NCI-H526 treated with DMSO at 0.1 percent for 48 hours (cell line): ENCODE data around the gene NUP155.
"Not testable (repeated sequence)": the region's sequence is repeated elsewhere in the genome, so short reads cannot be mapped to it uniquely, and the experiment has no call there.

Experiments used
- DNase-seq: peaks from one replicate; lab custom pipeline; 2025; lab: John Stamatoyannopoulos, UW

The NUP155 gene

GRCh38 chr5:37370864-37371726 lies at the start of gene NUP155:
Gene NUP155 (minus strand): TSS chr5:37371106. CDS start chr5:37370977, 129 bp downstream.
- DNase-seq, result peak; percentile 90

- DNase-seq, result no peak
These were observed 46.4 kb upstream of the NUP155 start for GRCh38 chr5:37417347-37417746.

GRCh38 chr5:37415456-37415855 lies 44.5 kb upstream of the NUP155 start:
- not testable (repeated sequence) for DNase-seq

- DNase-seq, result no peak
These were observed 41.6 kb upstream of the NUP155 start for GRCh38 chr5:37412515-37412914.

- DNase-seq, result no peak
These were observed 29.6 kb upstream of the NUP155 start for GRCh38 chr5:37400501-37400900.

GRCh38 chr5:37396352-37396751 lies 25.4 kb upstream of the NUP155 start:
- no peak for DNase-seq

GRCh38 chr5:37391591-37391990 lies 20.7 kb upstream of the NUP155 start:
- no peak for DNase-seq

- DNase-seq, result peak; percentile 88
These were observed 8.3 kb upstream of the NUP155 start, which contains the start of gene WDR70 for GRCh38 chr5:37379100-37379628. Gene WDR70 (plus strand): TSS chr5:37379318. CDS start chr5:37379368, 50 bp downstream.

- DNase-seq, result not testable (repeated sequence)
These were observed 7.2 kb upstream of the NUP155 start for GRCh38 chr5:37378066-37378465.

GRCh38 chr5:37375091-37375490 lies 4.2 kb upstream of the NUP155 start:
- no peak for DNase-seq

- DNase-seq, result peak; percentile 74
These were observed 399 bp downstream of the NUP155 start for GRCh38 chr5:37370550-37370863.

GRCh38 chr5:37355161-37355560 lies 15.7 kb downstream of the NUP155 start:
- DNase-seq, result no peak

GRCh38 chr5:37342741-37343140 lies 28.2 kb downstream of the NUP155 start:
- DNase-seq, result not testable (repeated sequence)

GRCh38 chr5:37334754-37335153 lies 36.2 kb downstream of the NUP155 start:
- not testable (repeated sequence) for DNase-seq

- DNase-seq, result no peak
These were observed 44.4 kb downstream of the NUP155 start for GRCh38 chr5:37326536-37326935.

- DNase-seq, result no peak
These were observed 47.3 kb downstream of the NUP155 start for GRCh38 chr5:37323607-37324006.

- DNase-seq, result no peak
These were observed 51.7 kb downstream of the NUP155 start for GRCh38 chr5:37319037-37319782.

GRCh38 chr5:37316027-37316426 lies 54.9 kb downstream of the NUP155 start:
- DNase-seq, result no peak

- DNase-seq, result no peak
These were observed 60.5 kb downstream of the NUP155 start for GRCh38 chr5:37310360-37310759.

GRCh38 chr5:37308793-37309192 lies 62.1 kb downstream of the NUP155 start:
- no peak for DNase-seq

GRCh38 chr5:37304888-37305287 lies 66.0 kb downstream of the NUP155 start:
- DNase-seq, result no peak

- not testable (repeated sequence) for DNase-seq
These were observed 74.6 kb downstream of the NUP155 start for GRCh38 chr5:37296313-37296712.
